Right lobe of liver (tissue), 4 donors: ENCODE measurements around the gene TAS2R1.

Experiments used
- CTCF ChIP-seq, 4 donors: fragments of 200-600 bp in 3 of 4; fragments of 450-650 bp in 1 of 4; IDR thresholded peaks; one replicate each; pipeline versions ENCODE4 v1.5.1 to v1.8.0; 2016 to 2022; ENCODE audit warnings: antibody characterized with exemption in 4 of 4, mild to moderate bottlenecking in 2 of 4
- POLR2A ChIP-seq: fragments of 450-650 bp; IDR thresholded peaks from one replicate; pipeline ENCODE4 v1.6.1; 2017; ENCODE audit warnings: antibody characterized with exemption, mild to moderate bottlenecking
- donor health status: DM: no; HTN: no; CAD: no.
- donor health status: DM: no; HTN: no; CAD: no.
- donor health status: DM: no; HTN: yes; CAD: no.

GRCh38 chr5:9608093-9608492 is 22.1 kb downstream of the TAS2R1 start:
- TF ChIP-seq CTCF (IDR thresholded peaks at IDR 0.05) (no peak), POLR2A (no peak)
